DND-41 (cell line): ENCODE results near the gene RAB9A.

ENCODE experiments used
- CTCF ChIP-seq: IDR thresholded peaks from 2 replicates; pipeline ENCODE4 v1.5.1; 2012; ENCODE audit warnings: borderline replicate concordance, low read length, moderate library complexity, mild to moderate bottlenecking; ENCODE audit not compliant: poor library complexity, severe bottlenecking; ENCODE audit errors: extremely low read depth
- EZH2 ChIP-seq: IDR thresholded peaks from 3 replicates; pipeline ENCODE4 v1.6.1; 2012; ENCODE audit warnings: borderline replicate concordance, low read depth, mild to moderate bottlenecking, moderate library complexity, low read length, inconsistent platforms; ENCODE audit not compliant: severe bottlenecking

- TF ChIP-seq EZH2: no peak
- no peak for TF ChIP-seq CTCF
These were observed 34.8 kb upstream of the RAB9A start for GRCh38 chrX:13654116-13654515.
